Left forelimb (tissue), 1 donor: ENCODE results near the gene UGT1A3.
A peak's percentile ranks its signal among the peaks of the same experiment; 100 is the strongest.

ENCODE experiments used
- DNase-seq: peaks from one replicate; pipeline ENCODE4 v3.0.0-alpha.2; 2018; ENCODE audit warnings: low spot score

The UGT1A3 gene

GRCh38 chr2:233796254-233796653 lies 67.4 kb downstream of the UGT1A3 start:
- no peak for DNase-seq

- DNase-seq: peak; percentile 49
These were observed 69.7 kb downstream of the UGT1A3 start for GRCh38 chr2:233798335-233799086.

GRCh38 chr2:233799087-233799665 lies 70.3 kb downstream of the UGT1A3 start:
- DNase-seq: peak; percentile 34

GRCh38 chr2:233799716-233800115 lies 70.9 kb downstream of the UGT1A3 start:
- no peak for DNase-seq

- DNase-seq: peak; percentile 58
These were observed 71.4 kb downstream of the UGT1A3 start for GRCh38 chr2:233800208-233800607.

- DNase-seq: no peak
These were observed 72.7 kb downstream of the UGT1A3 start for GRCh38 chr2:233801357-233802131.

GRCh38 chr2:233802132-233802815 lies 73.4 kb downstream of the UGT1A3 start:
- DNase-seq: no peak

GRCh38 chr2:233803292-233803911 lies 74.6 kb downstream of the UGT1A3 start:
- peak; percentile 55 for DNase-seq

GRCh38 chr2:233803994-233804393 lies 75.2 kb downstream of the UGT1A3 start:
- DNase-seq: peak; percentile 45

GRCh38 chr2:233807215-233807865 lies 78.5 kb downstream of the UGT1A3 start:
- no peak for DNase-seq

- peak; percentile 55 for DNase-seq
These were observed 79.4 kb downstream of the UGT1A3 start for GRCh38 chr2:233807966-233808935.

- DNase-seq: no peak
These were observed 81.5 kb downstream of the UGT1A3 start for GRCh38 chr2:233810385-233810784.

GRCh38 chr2:233811087-233811486 lies 82.2 kb downstream of the UGT1A3 start:
- DNase-seq: no peak

- DNase-seq: no peak
These were observed 82.9 kb downstream of the UGT1A3 start for GRCh38 chr2:233811732-233812131.

GRCh38 chr2:233813236-233814055 lies 84.6 kb downstream of the UGT1A3 start:
- peak; percentile 33 for DNase-seq

GRCh38 chr2:233814056-233814835 lies 85.4 kb downstream of the UGT1A3 start:
- DNase-seq: peak; percentile 18

GRCh38 chr2:233815861-233816260 lies 87.0 kb downstream of the UGT1A3 start:
- DNase-seq: no peak

GRCh38 chr2:233816334-233816733 lies 87.5 kb downstream of the UGT1A3 start:
- no peak for DNase-seq
